Myometrial cell (primary cell): ENCODE measurements around the gene FAM83D. TPM values are rescaled to one million over a fixed set of nuclear protein-coding genes. Genes with fewer than 3 reads are reported as not detected.

Source experiments
- total RNA-seq: library from RNA; depleted of rRNA; stranded (reverse); fragments of >200 nt; gene quantifications from 2 replicates; pipeline ENCODE4 v1.2.3, GENCODE V29; 2015

FAM83D gene, protein sequence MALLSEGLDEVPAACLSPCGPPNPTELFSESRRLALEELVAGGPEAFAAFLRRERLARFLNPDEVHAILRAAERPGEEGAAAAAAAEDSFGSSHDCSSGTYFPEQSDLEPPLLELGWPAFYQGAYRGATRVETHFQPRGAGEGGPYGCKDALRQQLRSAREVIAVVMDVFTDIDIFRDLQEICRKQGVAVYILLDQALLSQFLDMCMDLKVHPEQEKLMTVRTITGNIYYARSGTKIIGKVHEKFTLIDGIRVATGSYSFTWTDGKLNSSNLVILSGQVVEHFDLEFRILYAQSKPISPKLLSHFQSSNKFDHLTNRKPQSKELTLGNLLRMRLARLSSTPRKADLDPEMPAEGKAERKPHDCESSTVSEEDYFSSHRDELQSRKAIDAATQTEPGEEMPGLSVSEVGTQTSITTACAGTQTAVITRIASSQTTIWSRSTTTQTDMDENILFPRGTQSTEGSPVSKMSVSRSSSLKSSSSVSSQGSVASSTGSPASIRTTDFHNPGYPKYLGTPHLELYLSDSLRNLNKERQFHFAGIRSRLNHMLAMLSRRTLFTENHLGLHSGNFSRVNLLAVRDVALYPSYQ
- 35.2 and 37.6 TPM in 2 replicates for total RNA-seq

GRCh38 chr20:38926142-38926933, at the start of gene FAM83D:
FAM83D (plus strand) TSS chr20:38926417; CDS start chr20:38926443, 26 bp downstream.

GRCh38 chr20:38962044-38962927, 36.1 kb downstream of the FAM83D start, which contains the start of gene DHX35:
DHX35 (plus strand) TSS chr20:38962344; CDS start chr20:38962368, 24 bp downstream.

Other genes starting within 250 kb of the FAM83D start
- gene SLC32A1, start 201.9 kb upstream of the FAM83D start, total RNA-seq, result not detected in 2 replicates
- 6.7 and 7.2 TPM in 2 replicates for gene ACTR5, start 178.0 kb upstream of the FAM83D start, total RNA-seq
- gene PPP1R16B, start 120.7 kb upstream of the FAM83D start, total RNA-seq, result not detected in 2 replicates
- gene DHX35, start 35.9 kb downstream of the FAM83D start, total RNA-seq, result 6.6 and 9.6 TPM in 2 replicates